ENCODE results near the gene ENC1.
"Not testable (repeated sequence)": the region's sequence is repeated elsewhere in the genome, so short reads cannot be mapped to it uniquely, and the experiment has no call there.

Gene ENC1

GRCh38 chr5:74640450-74640953 is at the start of gene ENC1:
ENC1 (minus strand) TSS chr5:74640728; CDS start chr5:74636485, 4,243 bp downstream.
- DNase-seq: peak in 13 of 14 donors; percentile 16 to 82 (median 67)

- DNase-seq: no peak
Observed at GRCh38 chr5:74686962-74687751, 46.6 kb upstream of the ENC1 start.

GRCh38 chr5:74685979-74686631 is 45.6 kb upstream of the ENC1 start:
- no peak for DNase-seq

GRCh38 chr5:74684900-74685851 is 44.6 kb upstream of the ENC1 start, which contains the start of gene HEXB:
HEXB (plus strand) TSS chr5:74685233; CDS start chr5:74685261, 28 bp downstream.
- peak; percentile 29 to 89 (median 74) for DNase-seq

GRCh38 chr5:74679966-74680365 is 39.4 kb upstream of the ENC1 start:
- no peak for DNase-seq

- not testable (repeated sequence) for DNase-seq
Observed at GRCh38 chr5:74679300-74679699, 38.8 kb upstream of the ENC1 start.

- DNase-seq: not testable (repeated sequence)
Observed at GRCh38 chr5:74678123-74678522, 37.6 kb upstream of the ENC1 start.

- DNase-seq: not testable (repeated sequence)
Observed at GRCh38 chr5:74676466-74676865, 35.9 kb upstream of the ENC1 start.

GRCh38 chr5:74673011-74673790 is 32.7 kb upstream of the ENC1 start:
- DNase-seq: peak in 10 of 14 donors; percentile 10 to 93 (median 29)

GRCh38 chr5:74672215-74672877 is 31.8 kb upstream of the ENC1 start:
- peak in 1 of 14 donors; percentile 58 for DNase-seq

- no peak for DNase-seq
Observed at GRCh38 chr5:74670396-74671038, 30.0 kb upstream of the ENC1 start.

- no peak for DNase-seq
Observed at GRCh38 chr5:74669821-74670220, 29.3 kb upstream of the ENC1 start.

- DNase-seq: no peak
Observed at GRCh38 chr5:74667396-74667795, 26.9 kb upstream of the ENC1 start.

GRCh38 chr5:74665816-74666215 is 25.3 kb upstream of the ENC1 start:
- DNase-seq: no peak

- no peak for DNase-seq
Observed at GRCh38 chr5:74665273-74665672, 24.7 kb upstream of the ENC1 start.

GRCh38 chr5:74664551-74664950 is 24.0 kb upstream of the ENC1 start:
- no peak for DNase-seq

GRCh38 chr5:74660873-74661272 is 20.3 kb upstream of the ENC1 start:
- DNase-seq: no peak

- no peak for DNase-seq
Observed at GRCh38 chr5:74660140-74660539, 19.6 kb upstream of the ENC1 start.

GRCh38 chr5:74659172-74659571 is 18.6 kb upstream of the ENC1 start:
- DNase-seq: no peak

- no peak for DNase-seq
Observed at GRCh38 chr5:74657165-74657564, 16.6 kb upstream of the ENC1 start.

All from C1 segment of cervical spinal cord (tissue), 14 donors.